Osteocyte (in vitro differentiated cells): ENCODE data around the gene WDR18. TPM values are rescaled to one million over a fixed set of nuclear protein-coding genes. Genes with fewer than 3 reads are reported as not detected.
A peak's percentile ranks its signal among the peaks of the same experiment; 100 is the strongest.

ENCODE experiments used
- DNase-seq: peaks from one replicate; pipeline ENCODE4 v3.0.0; 2021; ENCODE audit warnings: mixed read lengths; ENCODE audit not compliant: unreplicated experiment; ENCODE audit errors: extremely low spot score
- H3K27ac Mint-ChIP-seq: one replicate; pipeline ENCODE4 v1.8.0; 2021; ENCODE audit warnings: mild to moderate bottlenecking, mixed read lengths; ENCODE audit not compliant: unreplicated experiment
- H3K27me3 Mint-ChIP-seq: one replicate; pipeline ENCODE4 v1.8.0; 2021; ENCODE audit warnings: mixed read lengths; ENCODE audit not compliant: unreplicated experiment
- H3K36me3 Mint-ChIP-seq: one replicate; pipeline ENCODE4 v1.8.0; 2021; ENCODE audit warnings: mixed read lengths; ENCODE audit not compliant: unreplicated experiment
- H3K4me1 Mint-ChIP-seq: one replicate; pipeline ENCODE4 v1.8.0; 2021; ENCODE audit warnings: mixed read lengths; ENCODE audit not compliant: unreplicated experiment
- H3K4me3 Mint-ChIP-seq: one replicate; pipeline ENCODE4 v1.8.0; 2021; ENCODE audit warnings: mild to moderate bottlenecking, moderate library complexity, mixed read lengths; ENCODE audit not compliant: unreplicated experiment
- H3K9me3 Mint-ChIP-seq: one replicate; pipeline ENCODE4 v1.8.0; 2021; ENCODE audit warnings: mixed read lengths; ENCODE audit not compliant: unreplicated experiment
- CTCF ChIP-seq: fragments of 200-600 bp; sonication (generic); IDR thresholded peaks from 2 replicates; pipeline ENCODE4 v1.5.0; 2021; ENCODE audit warnings: antibody characterized with exemption, mild to moderate bottlenecking, moderate library complexity
- total RNA-seq: library from RNA; stranded (reverse); gene quantifications from 2 replicates; pipeline ENCODE4 v1.2.1, GENCODE V29; 2021

The WDR18 gene
- total RNA-seq, 1 donor from 2014 or later: 61.2 TPM

GRCh38 chr19:1014161-1015060 is 30.3 kb downstream of the WDR18 start:
- TF ChIP-seq CTCF: no peak
- H3K9me3 Mint-ChIP-seq: no peaks in the 10 kb centered on the region
- peaks cover 35% of the 10 kb centered on the region for H3K4me1 Mint-ChIP-seq
- DNase-seq: no peak
- H3K36me3 Mint-ChIP-seq: peaks cover 6% of the 10 kb centered on the region
- no peaks in the 10 kb centered on the region for H3K27me3 Mint-ChIP-seq
- H3K27ac Mint-ChIP-seq: no peak overlapping the region
- H3K4me3 Mint-ChIP-seq: no peak overlapping the region

DNA sequence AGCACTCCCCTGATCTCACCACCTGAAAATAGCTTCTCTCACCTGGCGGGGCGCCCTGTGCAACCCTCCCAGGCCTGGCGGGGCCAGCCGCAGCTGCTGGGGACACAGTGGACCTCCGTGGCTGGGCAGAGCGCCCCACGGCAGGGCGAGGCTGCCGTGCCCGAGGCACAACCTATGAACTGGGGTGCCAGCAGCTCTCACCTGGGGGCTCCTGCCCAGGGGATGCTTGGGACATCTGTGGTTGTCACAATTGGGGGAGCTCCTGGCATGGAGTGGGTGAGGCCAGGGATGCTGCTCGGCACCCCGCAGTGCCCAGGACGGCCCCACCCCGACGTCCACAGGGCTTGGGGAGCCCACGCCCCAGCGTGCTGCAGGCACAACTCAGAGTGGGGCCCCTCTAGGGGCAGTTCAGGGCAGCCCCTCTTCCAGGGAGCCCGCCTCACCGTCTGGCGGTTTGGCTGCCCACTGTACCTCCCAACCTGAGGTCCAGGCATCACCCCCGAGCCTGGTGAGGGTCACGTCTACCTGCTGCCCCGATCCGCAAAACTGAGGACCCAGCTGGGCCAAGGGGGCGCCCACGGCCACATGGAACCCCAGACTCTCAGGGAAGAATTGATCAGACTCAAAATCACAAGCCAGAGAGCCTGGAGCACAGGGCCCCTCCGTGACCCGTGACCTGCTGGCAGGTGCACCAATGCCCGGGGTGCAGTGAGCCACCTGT is 31.1 kb downstream of the WDR18 start:
- no peak for TF ChIP-seq CTCF
- peaks cover 3% of the 10 kb centered on the region for H3K36me3 Mint-ChIP-seq
- no peak overlapping the region for H3K4me3 Mint-ChIP-seq
- H3K27me3 Mint-ChIP-seq: no peaks in the 10 kb centered on the region
- no peak for DNase-seq
- H3K4me1 Mint-ChIP-seq: peaks cover 39% of the 10 kb centered on the region
- no peaks in the 10 kb centered on the region for H3K9me3 Mint-ChIP-seq
- no peak overlapping the region for H3K27ac Mint-ChIP-seq

DNA sequence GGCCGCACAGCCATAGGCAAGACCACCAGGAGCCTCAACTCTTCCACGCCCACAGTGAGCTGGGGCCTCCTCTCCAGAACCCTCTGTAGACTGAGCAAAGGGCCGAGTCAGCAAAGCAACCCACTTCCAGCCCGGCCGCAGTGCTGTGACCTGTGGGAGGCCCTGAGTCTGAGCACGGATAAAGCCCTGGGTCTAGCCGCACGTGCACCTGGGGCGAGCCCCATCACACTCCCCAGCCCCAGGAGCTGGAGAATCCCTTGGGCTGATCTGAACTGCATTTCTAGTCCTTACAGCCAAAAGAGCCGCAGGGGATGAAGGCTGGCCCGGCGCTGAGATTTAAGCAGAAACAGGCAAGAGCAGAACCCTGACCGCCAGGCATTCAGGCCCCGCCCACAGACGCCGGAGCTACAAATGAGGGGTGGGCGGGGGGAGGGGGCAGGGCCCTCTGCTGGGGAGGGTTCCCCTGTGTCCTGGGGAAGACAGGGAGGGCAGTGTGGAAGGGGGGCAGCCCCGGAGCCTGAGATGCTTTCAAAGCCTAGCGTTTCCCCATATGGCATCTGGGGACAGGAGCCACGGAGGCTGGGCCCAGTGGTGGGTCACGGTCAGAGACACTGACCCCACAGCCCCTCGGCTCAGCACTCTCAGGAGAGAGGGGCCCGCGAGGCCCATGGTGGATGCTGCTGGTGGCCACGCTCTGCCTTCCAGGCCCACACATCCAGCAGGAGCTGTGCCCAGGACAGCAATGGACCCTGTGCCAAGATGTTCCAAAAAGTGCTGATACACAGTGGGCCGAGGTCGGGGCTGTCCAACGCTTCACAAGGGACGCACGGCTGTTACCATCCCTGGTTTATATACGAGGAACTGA is 31.9 kb downstream of the WDR18 start:
- H3K27me3 Mint-ChIP-seq: no peaks in the 10 kb centered on the region
- no peak for TF ChIP-seq CTCF
- H3K36me3 Mint-ChIP-seq: peaks cover 3% of the 10 kb centered on the region
- no peak overlapping the region for H3K27ac Mint-ChIP-seq
- H3K9me3 Mint-ChIP-seq: no peaks in the 10 kb centered on the region
- no peak for DNase-seq
- H3K4me3 Mint-ChIP-seq: no peak overlapping the region
- H3K4me1 Mint-ChIP-seq: peaks cover 39% of the 10 kb centered on the region

- no peaks in the 10 kb centered on the region for H3K9me3 Mint-ChIP-seq
- H3K27me3 Mint-ChIP-seq: no peaks in the 10 kb centered on the region
- H3K36me3 Mint-ChIP-seq: peaks cover 3% of the 10 kb centered on the region
- peak overlapping the region; percentile 77 for H3K27ac Mint-ChIP-seq
- peaks cover 42% of the 10 kb centered on the region for H3K4me1 Mint-ChIP-seq
- H3K4me3 Mint-ChIP-seq: peak overlapping the region; percentile 47
- no peak for DNase-seq
- no peak for TF ChIP-seq CTCF
Observed at GRCh38 chr19:1016647-1017114, 32.5 kb downstream of the WDR18 start.
